GM06990 (cell line): ENCODE data around the gene ILDR2.

ENCODE experiments used
- DNase-seq: peaks from one replicate; pipeline ENCODE4 v3.0.0-alpha.2; 2011; ENCODE audit not compliant: insufficient read length; ENCODE audit errors: extremely low read depth
- H3K27me3 ChIP-seq: replicated peaks from 2 replicates; pipeline ENCODE4 v1.6.0; 2011; ENCODE audit warnings: low read length; ENCODE audit not compliant: control insufficient read depth, insufficient read depth
- H3K36me3 ChIP-seq: 2 replicates; pipeline ENCODE4 v1.5.1; 2011; ENCODE audit warnings: low read length; ENCODE audit not compliant: control insufficient read depth, insufficient read depth
- H3K4me3 ChIP-seq: replicated peaks from 2 replicates; pipeline ENCODE4 v1.5.1; 2011; ENCODE audit warnings: low read depth, mild to moderate bottlenecking, control low read depth, low read length
- CTCF ChIP-seq: IDR thresholded peaks from 2 replicates; pipeline ENCODE4 v1.5.1; 2011; ENCODE audit warnings: low read length, control low read depth, mild to moderate bottlenecking, inconsistent platforms; ENCODE audit not compliant: insufficient read depth, poor library complexity, severe bottlenecking

The ILDR2 gene

GRCh38 chr1:167011560-167012191, 36.3 kb upstream of the ILDR2 start:
- TF ChIP-seq CTCF = no peak
- Histone ChIP-seq H3K27me3 (no peaks in the 10 kb centered on the region), H3K4me3 (no peak overlapping the region), H3K36me3 (no peaks in the 10 kb centered on the region)
- DNase-seq = no peak

DNA sequence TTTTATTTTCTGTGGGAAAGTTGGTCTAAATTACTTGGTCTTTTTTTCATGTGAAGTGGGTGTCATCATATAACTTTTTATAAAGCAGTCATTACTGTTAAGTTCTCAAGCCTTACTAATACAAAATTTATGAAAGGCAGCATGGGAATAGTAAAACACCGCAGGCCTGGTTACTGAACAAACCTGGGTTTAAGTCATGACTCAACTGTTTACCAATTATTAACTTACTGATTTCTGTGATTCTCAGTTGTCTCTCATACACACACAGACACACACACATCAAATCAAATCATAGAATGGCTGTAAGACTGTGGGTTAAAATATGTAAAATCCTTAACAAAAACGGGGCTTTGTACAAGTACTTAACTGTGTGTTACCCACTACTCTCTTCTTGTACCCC, 28.4 kb upstream of the ILDR2 start:
- DNase-seq = no peak
- Histone ChIP-seq H3K36me3 (no peaks in the 10 kb centered on the region), H3K4me3 (no peak overlapping the region), H3K27me3 (no peaks in the 10 kb centered on the region)
- TF ChIP-seq CTCF = no peak

DNA sequence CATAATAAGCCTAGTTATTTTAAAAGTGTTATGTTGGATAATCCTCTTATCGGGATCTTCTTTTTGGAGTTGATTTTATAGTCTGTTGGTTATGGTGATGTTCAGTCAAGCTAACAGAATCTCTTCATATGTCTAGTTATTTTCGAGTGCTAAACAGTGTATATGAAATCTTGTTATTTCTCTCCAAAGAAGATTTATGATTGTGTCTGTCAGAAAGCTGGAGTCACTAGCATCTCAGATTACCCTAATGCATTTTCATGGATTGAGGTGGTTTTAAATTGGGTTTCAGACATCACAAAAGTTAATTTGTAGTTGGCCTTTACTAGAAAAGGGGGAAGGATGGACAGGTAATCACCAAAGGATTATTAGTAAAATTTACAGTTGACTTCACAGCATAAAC, 27.0 kb upstream of the ILDR2 start:
- no peak for DNase-seq
- Histone ChIP-seq H3K36me3 (no peaks in the 10 kb centered on the region), H3K4me3 (no peak overlapping the region), H3K27me3 (no peaks in the 10 kb centered on the region)
- TF ChIP-seq CTCF = no peak

- TF ChIP-seq CTCF = no peak
- Histone ChIP-seq H3K4me3 (no peak overlapping the region), H3K27me3 (no peaks in the 10 kb centered on the region), H3K36me3 (no peaks in the 10 kb centered on the region)
- DNase-seq = no peak
Measured at GRCh38 chr1:167000546-167000945, 25.2 kb upstream of the ILDR2 start.

- no peak for TF ChIP-seq CTCF
Measured at GRCh38 chr1:166999500-167000055, 24.2 kb upstream of the ILDR2 start.

DNA sequence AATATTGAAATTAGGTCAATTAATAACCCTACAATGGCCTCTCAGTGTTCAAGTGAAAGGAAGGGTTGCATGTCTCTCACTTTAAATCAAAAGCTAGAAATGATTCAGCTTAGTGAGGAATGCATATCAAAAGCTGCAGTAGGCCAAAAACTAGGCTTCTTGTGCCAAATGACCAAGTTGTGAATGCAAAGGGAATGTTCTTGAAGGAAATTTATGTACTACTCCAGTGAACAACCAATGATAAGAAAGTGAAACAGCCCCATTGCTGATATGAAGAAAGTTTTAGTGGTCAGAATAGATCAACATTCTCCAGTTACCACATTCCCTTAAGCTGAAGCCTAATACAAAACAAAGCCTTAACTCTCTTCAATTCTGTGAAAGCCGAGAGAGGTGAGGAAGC, 23.7 kb upstream of the ILDR2 start:
- H3K36me3 ChIP-seq = no peaks in the 10 kb centered on the region
- H3K27me3 ChIP-seq = no peaks in the 10 kb centered on the region
- H3K4me3 ChIP-seq = no peak overlapping the region
- no peak for TF ChIP-seq CTCF
- no peak for DNase-seq

More at GRCh38 chr1:166999500-167000055, 24.2 kb upstream of the ILDR2 start:
- no peaks in the 10 kb centered on the region for H3K36me3 ChIP-seq
- no peak for DNase-seq
- no peaks in the 10 kb centered on the region for H3K27me3 ChIP-seq
- no peak overlapping the region for H3K4me3 ChIP-seq
